ENCODE results near the gene RAPGEF1. TPM values are rescaled to one million over a fixed set of nuclear protein-coding genes. Genes with fewer than 3 reads are reported as not detected.
A peak's percentile ranks its signal among the peaks of the same experiment; 100 is the strongest.

Gene RAPGEF1
- total and polyA plus RNA-seq, 2 of the 13 experiments (the other 11 are each of a cell fraction or from before 2014, with no cell fraction given), result 21.2 to 38.9 TPM

GRCh38 chr9:131677444-131678180 is 62.3 kb downstream of the RAPGEF1 start:
- ATAC-seq, result peak; percentile 66
- no peak for TF ChIP-seq ZBTB26 (CRISPR knock-in tag; IDR thresholded peaks at IDR 0.05; ENCODE audit: borderline replicate concordance)
- TF ChIP-seq FOXA1 (IDR thresholded peaks at IDR 0.05), result no peak
- TF ChIP-seq FOXA1 (CRISPR knock-in tag; IDR thresholded peaks at IDR 0.05), result peak; percentile 18; the same call in 1 of the 2 replicates
- TF ChIP-seq GATAD2A (CRISPR knock-in tag; IDR thresholded peaks at IDR 0.05), result no peak
- TF ChIP-seq, protein P1, sequence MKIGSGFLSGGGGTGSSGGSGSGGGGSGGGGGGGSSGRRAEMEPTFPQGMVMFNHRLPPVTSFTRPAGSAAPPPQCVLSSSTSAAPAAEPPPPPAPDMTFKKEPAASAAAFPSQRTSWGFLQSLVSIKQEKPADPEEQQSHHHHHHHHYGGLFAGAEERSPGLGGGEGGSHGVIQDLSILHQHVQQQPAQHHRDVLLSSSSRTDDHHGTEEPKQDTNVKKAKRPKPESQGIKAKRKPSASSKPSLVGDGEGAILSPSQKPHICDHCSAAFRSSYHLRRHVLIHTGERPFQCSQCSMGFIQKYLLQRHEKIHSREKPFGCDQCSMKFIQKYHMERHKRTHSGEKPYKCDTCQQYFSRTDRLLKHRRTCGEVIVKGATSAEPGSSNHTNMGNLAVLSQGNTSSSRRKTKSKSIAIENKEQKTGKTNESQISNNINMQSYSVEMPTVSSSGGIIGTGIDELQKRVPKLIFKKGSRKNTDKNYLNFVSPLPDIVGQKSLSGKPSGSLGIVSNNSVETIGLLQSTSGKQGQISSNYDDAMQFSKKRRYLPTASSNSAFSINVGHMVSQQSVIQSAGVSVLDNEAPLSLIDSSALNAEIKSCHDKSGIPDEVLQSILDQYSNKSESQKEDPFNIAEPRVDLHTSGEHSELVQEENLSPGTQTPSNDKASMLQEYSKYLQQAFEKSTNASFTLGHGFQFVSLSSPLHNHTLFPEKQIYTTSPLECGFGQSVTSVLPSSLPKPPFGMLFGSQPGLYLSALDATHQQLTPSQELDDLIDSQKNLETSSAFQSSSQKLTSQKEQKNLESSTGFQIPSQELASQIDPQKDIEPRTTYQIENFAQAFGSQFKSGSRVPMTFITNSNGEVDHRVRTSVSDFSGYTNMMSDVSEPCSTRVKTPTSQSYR (CRISPR knock-in tag; IDR thresholded peaks at IDR 0.05; ENCODE audit: borderline replicate concordance), result no peak
- no peak for TF ChIP-seq TRIM24 (CRISPR knock-in tag; IDR thresholded peaks at IDR 0.05)
- TF ChIP-seq KDM6A (CRISPR knock-in tag; IDR thresholded peaks at IDR 0.05; ENCODE audit: low read depth), result no peak
- no peak for TF ChIP-seq JUND (CRISPR knock-in tag; IDR thresholded peaks at IDR 0.05)
- TF ChIP-seq, protein P2, sequence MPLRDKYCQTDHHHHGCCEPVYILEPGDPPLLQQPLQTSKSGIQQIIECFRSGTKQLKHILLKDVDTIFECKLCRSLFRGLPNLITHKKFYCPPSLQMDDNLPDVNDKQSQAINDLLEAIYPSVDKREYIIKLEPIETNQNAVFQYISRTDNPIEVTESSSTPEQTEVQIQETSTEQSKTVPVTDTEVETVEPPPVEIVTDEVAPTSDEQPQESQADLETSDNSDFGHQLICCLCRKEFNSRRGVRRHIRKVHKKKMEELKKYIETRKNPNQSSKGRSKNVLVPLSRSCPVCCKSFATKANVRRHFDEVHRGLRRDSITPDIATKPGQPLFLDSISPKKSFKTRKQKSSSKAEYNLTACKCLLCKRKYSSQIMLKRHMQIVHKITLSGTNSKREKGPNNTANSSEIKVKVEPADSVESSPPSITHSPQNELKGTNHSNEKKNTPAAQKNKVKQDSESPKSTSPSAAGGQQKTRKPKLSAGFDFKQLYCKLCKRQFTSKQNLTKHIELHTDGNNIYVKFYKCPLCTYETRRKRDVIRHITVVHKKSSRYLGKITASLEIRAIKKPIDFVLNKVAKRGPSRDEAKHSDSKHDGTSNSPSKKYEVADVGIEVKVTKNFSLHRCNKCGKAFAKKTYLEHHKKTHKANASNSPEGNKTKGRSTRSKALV (CRISPR knock-in tag; IDR thresholded peaks at IDR 0.05), result 0 out of 2 replicates have a peak, but pooled peaks have one; percentile 5
- TF ChIP-seq, protein P3, sequence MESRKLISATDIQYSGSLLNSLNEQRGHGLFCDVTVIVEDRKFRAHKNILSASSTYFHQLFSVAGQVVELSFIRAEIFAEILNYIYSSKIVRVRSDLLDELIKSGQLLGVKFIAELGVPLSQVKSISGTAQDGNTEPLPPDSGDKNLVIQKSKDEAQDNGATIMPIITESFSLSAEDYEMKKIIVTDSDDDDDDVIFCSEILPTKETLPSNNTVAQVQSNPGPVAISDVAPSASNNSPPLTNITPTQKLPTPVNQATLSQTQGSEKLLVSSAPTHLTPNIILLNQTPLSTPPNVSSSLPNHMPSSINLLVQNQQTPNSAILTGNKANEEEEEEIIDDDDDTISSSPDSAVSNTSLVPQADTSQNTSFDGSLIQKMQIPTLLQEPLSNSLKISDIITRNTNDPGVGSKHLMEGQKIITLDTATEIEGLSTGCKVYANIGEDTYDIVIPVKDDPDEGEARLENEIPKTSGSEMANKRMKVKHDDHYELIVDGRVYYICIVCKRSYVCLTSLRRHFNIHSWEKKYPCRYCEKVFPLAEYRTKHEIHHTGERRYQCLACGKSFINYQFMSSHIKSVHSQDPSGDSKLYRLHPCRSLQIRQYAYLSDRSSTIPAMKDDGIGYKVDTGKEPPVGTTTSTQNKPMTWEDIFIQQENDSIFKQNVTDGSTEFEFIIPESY (CRISPR knock-in tag; IDR thresholded peaks at IDR 0.05), result no peak
- TF ChIP-seq ZNF276 (CRISPR knock-in tag; IDR thresholded peaks at IDR 0.05; ENCODE audit: low read depth), result no peak
- TF ChIP-seq, protein P4, sequence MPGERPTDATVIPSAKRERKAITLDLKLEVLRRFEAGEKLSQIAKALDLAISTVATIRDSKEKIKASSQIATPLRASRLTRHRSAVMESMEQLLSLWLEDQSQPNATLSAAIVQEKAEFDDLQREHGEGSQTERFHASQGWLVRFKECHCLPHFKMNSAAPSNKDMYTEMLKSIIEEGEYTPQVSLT (CRISPR knock-in tag; IDR thresholded peaks at IDR 0.05; ENCODE audit: borderline replicate concordance, low read depth), result no peak
- no peak for TF ChIP-seq NFKB2 (CRISPR knock-in tag; IDR thresholded peaks at IDR 0.05; ENCODE audit: borderline replicate concordance)

More at GRCh38 chr9:131677444-131678180, 62.3 kb downstream of the RAPGEF1 start:
- H3K9ac ChIP-seq (ENCODE audit: insufficient read depth, low read depth, low read length), result no peak overlapping the region
- peaks cover 57% of the 10 kb centered on the region for H3K4me1 ChIP-seq (ENCODE audit: insufficient read depth, low read length)
- ChIA-PET CTCF (ENCODE audit: low intra/inter-chr PET ratio, low total read pairs) (interaction anchor here (2.0 kb wide), 1 partner anchor 62 kb away, joined by 12 read pairs; the partner anchor contains the start of gene RAPGEF1), POLR2A (interaction anchor here (0.9 to 3.4 kb wide), 2 partner anchors 58 to 71 kb away, joined by 3 to 12 read pairs; no protein-coding TSS in a partner anchor)
- H4K20me1 ChIP-seq (ENCODE audit: insufficient read depth, low read length), result no peaks in the 10 kb centered on the region; the same call in 1 of the 2 replicates
- peak; percentile 58 for FAIRE-seq
- no peaks in the 10 kb centered on the region for H3K36me3 ChIP-seq (replicated peaks in 1 of 2; ENCODE audit: control insufficient read depth in 1 of 2, insufficient read depth in 2 of 2, low read length in 2 of 2)
- peak overlapping the region; percentile 48 for H3K4me2 ChIP-seq (ENCODE audit: low read depth, low read length)
- DNase-seq (ENCODE audit: low spot score), result peak; percentile 27
- in situ Hi-C loops (cut with HindIII; ENCODE audit: extremely low pct_ligation_motif_present, low pct_unique_long_range_greater_than_20kb) (no loop called here), intact Hi-C loops (cut with micrococcal nuclease; ENCODE audit: unreplicated experiment) (no loop called here)
- no peaks in the 10 kb centered on the region for H3K9me3 ChIP-seq (ENCODE audit: low read length)
- H3K27me3 ChIP-seq (ENCODE audit: control insufficient read depth in 1 of 2, insufficient read depth in 2 of 2, low read length in 2 of 2), result no peaks in the 10 kb centered on the region
- peaks cover 23% of the 10 kb centered on the region for H3K79me2 ChIP-seq (ENCODE audit: insufficient read depth, low read length)
- BruUV-seq (replicated peaks), result no TSS peak
- WGBS (ENCODE audit: low lambda C conversion rate), result 27% methylated on average over 9 of the region's 9 CpGs
- no peak overlapping the region for H2AFZ ChIP-seq (ENCODE audit: low read length)
- H3K4me3 ChIP-seq (replicated peaks in 1 of 3; ENCODE audit: insufficient read depth in 1 of 3, low read depth in 2 of 3, low read length in 3 of 3), result 0 out of 6 replicates have a peak overlapping the region, but pooled peaks of 1 of the 3 experiments have one; percentile 33
- peak overlapping the region; percentile 26 for H3K27ac ChIP-seq (ENCODE audit: extremely low read length, insufficient read depth, low read length)
